Astrocyte (in vitro differentiated cells and primary cell): ENCODE data around the gene MFAP1. TPM values are rescaled to one million over a fixed set of nuclear protein-coding genes. Genes with fewer than 3 reads are reported as not detected.

ENCODE experiments used
- microRNA-seq: library from miRNA; unstranded; fragments of <30 nt; microRNA quantifications from one replicate; pipeline ENCODE4 v1.2.0, GENCODE V29; 2020
- total RNA-seq: library from RNA; stranded (reverse); gene quantifications from 2 replicates; pipeline ENCODE4 v1.2.1, GENCODE V29; 2021

Gene MFAP1
- total RNA-seq, 1 donor from 2014 or later, result 33.1 TPM

Small RNA genes lying within 50 kb of the gene (microRNA-seq; reads per million reads assigned to microRNA genes)
- gene MIR1282, result not detected

Other genes with a start within 250 kb of the MFAP1 start
- gene PPIP5K1, start 234.5 kb downstream of the MFAP1 start, total RNA-seq, result 21.4 and 26.0 TPM in 2 replicates
- 0.72 and 0.89 TPM in 2 replicates for gene CKMT1B, start 230.7 kb downstream of the MFAP1 start, total RNA-seq
- 0.25 and 0.29 TPM in 2 replicates for gene STRC, start 205.9 kb downstream of the MFAP1 start, total RNA-seq
- gene CATSPER2, start 175.8 kb downstream of the MFAP1 start, total RNA-seq, result 2.0 and 3.3 TPM in 2 replicates
- 1.2 TPM in 2 replicates for gene CKMT1A, start 130.8 kb downstream of the MFAP1 start, total RNA-seq
- gene PDIA3, start 78.3 kb downstream of the MFAP1 start, total RNA-seq, result 777 and 911 TPM in 2 replicates
- 3.2 and 3.8 TPM in 2 replicates for gene ELL3, start 47.7 kb downstream of the MFAP1 start, total RNA-seq
- 933 and 945 TPM in 2 replicates for gene SERF2, start 32.4 kb downstream of the MFAP1 start, total RNA-seq
- gene SERINC4, start 24.5 kb downstream of the MFAP1 start, total RNA-seq, result 0.30 TPM in 1 of 2 replicates, not detected in the other
- 13.7 and 15.7 TPM in 2 replicates for gene HYPK, start 24.1 kb downstream of the MFAP1 start, total RNA-seq
- 0.73 and 1.0 TPM in 2 replicates for gene WDR76, start 2.3 kb upstream of the MFAP1 start, total RNA-seq